A549 (cell line): ENCODE measurements around the gene MMP19. TPM values are rescaled to one million over a fixed set of nuclear protein-coding genes. Genes with fewer than 3 reads are reported as not detected.

Experiments
- ATAC-seq, 2 experiments: fragments of 200-7000 bp in 1 of 2; fragments of >200 bp in 1 of 2; cut with Nextera tagmentation in 1 of 2; cut with Tn5 transposase in 1 of 2; 3 replicates each; pipeline versions ENCODE4 v1.8.0 to v1.9.1; 2018 to 2020; ENCODE audit warnings: mild to moderate bottlenecking in 1 of 2, moderate library complexity in 1 of 2
- CTCF ChIA-PET: fragments of 300-600 bp; sonication (Branson Sonifier 250); formaldehyde crosslinking; extraction: SDS; loops from one replicate; lab custom pipeline; 2021; ENCODE audit warnings: antibody characterized with exemption, inconsistent platforms; lab: Yijun Ruan, JAX
- POLR2A ChIA-PET: fragments of 350-600 bp; formaldehyde crosslinking; extraction: SDS; loops from one replicate; lab custom pipeline; 2021; ENCODE audit warnings: antibody characterized with exemption, inconsistent platforms; lab: Yijun Ruan, JAX
- DNase-seq, 2 experiments: peaks; one replicate each; pipeline versions ENCODE4 v3.0.0 to v3.0.0-alpha.2; 2011 to 2016; ENCODE audit warnings: low read depth in 1 of 2, low spot score in 1 of 2
- FAIRE-seq: peaks from 2 replicates; lab custom pipeline; 2011; peaks lifted over from hg19 to GRCh38; lab: Jason Lieb, UNC
- H3K27ac ChIP-seq, 2 experiments: fragments of >200 bp; sonication (Bioruptor Twin); formaldehyde crosslinking; 3 replicates each; pipeline ENCODE4 v1.5.1; 2016 to 2017
- H3K4me1 ChIP-seq: fragments of >200 bp; sonication (Bioruptor Twin); formaldehyde crosslinking; 3 replicates; pipeline ENCODE4 v1.6.1; 2016
- H3K4me2 ChIP-seq: fragments of >200 bp; sonication (Bioruptor Twin); formaldehyde crosslinking; 3 replicates; pipeline ENCODE4 v1.6.1; 2016
- H3K4me3 ChIP-seq: fragments of >200 bp; sonication (Bioruptor Twin); formaldehyde crosslinking; 3 replicates; pipeline ENCODE4 v1.5.1; 2016
- H3K9me3 ChIP-seq: fragments of >200 bp; sonication (Bioruptor Twin); formaldehyde crosslinking; 3 replicates; pipeline ENCODE4 v1.6.1; 2016
- ATOH8 ChIP-seq: fragments of 250-450 bp; sonication (Bioruptor Pico); IDR thresholded peaks from 2 replicates; pipeline ENCODE4 v1.5.0; 2020; ENCODE audit warnings: low read depth, mild to moderate bottlenecking, moderate library complexity
- BHLHE40 ChIP-seq: IDR thresholded peaks from 2 replicates; pipeline ENCODE4 v1.6.1; 2012; ENCODE audit warnings: low read depth, low read length, inconsistent platforms
- CBX8 ChIP-seq: fragments of 200-600 bp; sonication (generic); IDR thresholded peaks from 2 replicates; pipeline ENCODE4 v1.6.1; 2016
- CEBPB ChIP-seq, 2 experiments: fragments of >200 bp in 1 of 2; sonication (Bioruptor Twin) in 1 of 2; formaldehyde crosslinking in 1 of 2; IDR thresholded peaks; 2 replicates each; pipeline ENCODE4 v1.6.1; 2012 to 2016
- CTCF ChIP-seq: fragments of >200 bp; sonication (Bioruptor Twin); formaldehyde crosslinking; IDR thresholded peaks from 3 replicates; pipeline ENCODE4 v1.5.1; 2016
- EP300 ChIP-seq, 2 experiments: fragments of >200 bp; sonication (Bioruptor Twin); formaldehyde crosslinking; IDR thresholded peaks; 2 replicates in 1 of 2; 3 replicates in 1 of 2; pipeline ENCODE4 v1.6.1; 2016 to 2017
- FOSL2 ChIP-seq, 2 experiments: fragments of 450-650 bp in 1 of 2; fragments of >200 bp in 1 of 2; sonication (Bioruptor Twin) in 1 of 2; formaldehyde crosslinking; IDR thresholded peaks; 2 replicates each; pipeline versions ENCODE4 v1.5.0 to v1.6.1; 2016 to 2020; ENCODE audit warnings: mild to moderate bottlenecking in 1 of 2, moderate library complexity in 1 of 2
- FOXS1 ChIP-seq: fragments of 250-450 bp; sonication (Bioruptor Pico); IDR thresholded peaks from 2 replicates; pipeline ENCODE4 v1.5.0; 2020; ENCODE audit warnings: mild to moderate bottlenecking, moderate library complexity
- GATA3 ChIP-seq: IDR thresholded peaks from 2 replicates; pipeline ENCODE4 v1.6.1; 2012; ENCODE audit warnings: borderline replicate concordance
- HOXA7 ChIP-seq: fragments of 250-450 bp; sonication (Bioruptor Pico); IDR thresholded peaks from 2 replicates; pipeline ENCODE4 v1.5.0; 2020; ENCODE audit warnings: mild to moderate bottlenecking, moderate library complexity
- HOXB13 ChIP-seq: fragments of 250-450 bp; sonication (Bioruptor Pico); IDR thresholded peaks from 2 replicates; pipeline ENCODE4 v1.5.0; 2020; ENCODE audit warnings: low read depth, mild to moderate bottlenecking, moderate library complexity
- HOXB5 ChIP-seq: fragments of 250-450 bp; sonication (Bioruptor Pico); IDR thresholded peaks from 2 replicates; pipeline ENCODE4 v1.5.0; 2020; ENCODE audit warnings: mild to moderate bottlenecking, moderate library complexity
- JUNB ChIP-seq: fragments of >200 bp; sonication (Bioruptor Twin); formaldehyde crosslinking; IDR thresholded peaks from 2 replicates; pipeline ENCODE4 v1.6.1; 2016
- KDM5A ChIP-seq: fragments of 200-600 bp; sonication (generic); IDR thresholded peaks from 2 replicates; pipeline ENCODE4 v1.6.1; 2016; ENCODE audit warnings: antibody characterized with exemption, mild to moderate bottlenecking
- MAFK ChIP-seq: fragments of 450-650 bp; IDR thresholded peaks from 2 replicates; pipeline ENCODE4 v1.6.1; 2014; ENCODE audit not compliant: partially characterized antibody
- MAZ ChIP-seq: fragments of 150-350 bp; IDR thresholded peaks from 2 replicates; pipeline ENCODE4 v1.6.1; 2014; ENCODE audit warnings: antibody characterized with exemption, low read depth, low read length, borderline replicate concordance
- NPAS2 ChIP-seq: fragments of 250-450 bp; sonication (Bioruptor Pico); IDR thresholded peaks from 2 replicates; pipeline ENCODE4 v1.8.0; 2022; ENCODE audit warnings: mild to moderate bottlenecking, moderate library complexity, borderline replicate concordance
- NR3C1 ChIP-seq: fragments of >200 bp; sonication (Bioruptor Twin); formaldehyde crosslinking; IDR thresholded peaks from 3 replicates; pipeline ENCODE4 v1.6.1; 2017
- PHF8 ChIP-seq: fragments of 200-600 bp; sonication (generic); IDR thresholded peaks from 2 replicates; pipeline ENCODE4 v1.6.1; 2016; ENCODE audit warnings: low read depth, mild to moderate bottlenecking, antibody characterized with exemption, moderate library complexity, borderline replicate concordance
- POLR2A ChIP-seq: IDR thresholded peaks from 2 replicates; pipeline ENCODE4 v1.6.1; 2012; ENCODE audit warnings: mild to moderate bottlenecking, low read length
- REST ChIP-seq: fragments of 200-600 bp; sonication (generic); IDR thresholded peaks from 2 replicates; pipeline ENCODE4 v1.6.1; 2016; ENCODE audit warnings: antibody characterized with exemption, mild to moderate bottlenecking, moderate library complexity
- RFX5 ChIP-seq: fragments of 450-650 bp; IDR thresholded peaks from 2 replicates; pipeline ENCODE4 v1.7.1; 2014; ENCODE audit warnings: antibody characterized with exemption, mild to moderate bottlenecking, moderate library complexity
- SMC3 ChIP-seq: fragments of >200 bp; sonication (Bioruptor Twin); formaldehyde crosslinking; IDR thresholded peaks from 3 replicates; pipeline ENCODE4 v1.6.1; 2018; ENCODE audit warnings: inconsistent platforms
- TP53 ChIP-seq: fragments of 250-450 bp; sonication (Bioruptor Pico); IDR thresholded peaks from 2 replicates; pipeline ENCODE4 v1.5.0; 2021; ENCODE audit warnings: mild to moderate bottlenecking, moderate library complexity
- ZFP36 ChIP-seq: fragments of 450-650 bp; IDR thresholded peaks from 2 replicates; pipeline ENCODE4 v1.6.1; 2014; ENCODE audit warnings: borderline replicate concordance; ENCODE audit not compliant: partially characterized antibody
- ZNF302 ChIP-seq: fragments of 250-450 bp; sonication (Bioruptor Pico); IDR thresholded peaks from 2 replicates; pipeline ENCODE4 v1.9.0; 2021; ENCODE audit warnings: inconsistent platforms, mild to moderate bottlenecking, moderate library complexity
- WGBS: methylation state at CpG from one replicate; pipeline ENCODE4 v1.1.6; 2017; ENCODE audit errors: missing lambda C conversion rate; 5-methylcytosine and 5-hydroxymethylcytosine counted together
- polyA plus RNA-seq, 4 experiments: library from polyadenylated mRNA; depleted of rRNA in 3 of 4; stranded (reverse); fragments of >200 nt; fragmentation: RNase III in 1 of 4; extraction: RNeasy Plus Mini Kit Qiagen cat#74134 plus additional on column Dnase treatment in 1 of 4; gene quantifications; 2 replicates in 3 of 4; 3 replicates in 1 of 4; pipeline ENCODE4 v1.2.3, GENCODE V29; 2011 to 2017
- TF ChIP-seq, protein P1 (sequence below): IDR thresholded peaks from 2 replicates; pipeline ENCODE4 v1.6.1; 2012
- TF ChIP-seq, protein P2 (sequence below): IDR thresholded peaks from 2 replicates; pipeline ENCODE4 v1.6.1; 2012
- TF ChIP-seq, protein P3 (sequence below): fragments of 450-650 bp; IDR thresholded peaks from 2 replicates; pipeline ENCODE4 v1.6.1; 2014; ENCODE audit warnings: antibody characterized with exemption
- TF ChIP-seq, protein P4 (sequence below): fragments of >200 bp; sonication (Bioruptor Twin); formaldehyde crosslinking; IDR thresholded peaks from 3 replicates; pipeline ENCODE4 v1.6.1; 2016

The MMP19 gene
- polyA plus RNA-seq, 2 of the 4 experiments (the other 2 are of a cell fraction), result 0.06 to 0.09 TPM

DNA sequence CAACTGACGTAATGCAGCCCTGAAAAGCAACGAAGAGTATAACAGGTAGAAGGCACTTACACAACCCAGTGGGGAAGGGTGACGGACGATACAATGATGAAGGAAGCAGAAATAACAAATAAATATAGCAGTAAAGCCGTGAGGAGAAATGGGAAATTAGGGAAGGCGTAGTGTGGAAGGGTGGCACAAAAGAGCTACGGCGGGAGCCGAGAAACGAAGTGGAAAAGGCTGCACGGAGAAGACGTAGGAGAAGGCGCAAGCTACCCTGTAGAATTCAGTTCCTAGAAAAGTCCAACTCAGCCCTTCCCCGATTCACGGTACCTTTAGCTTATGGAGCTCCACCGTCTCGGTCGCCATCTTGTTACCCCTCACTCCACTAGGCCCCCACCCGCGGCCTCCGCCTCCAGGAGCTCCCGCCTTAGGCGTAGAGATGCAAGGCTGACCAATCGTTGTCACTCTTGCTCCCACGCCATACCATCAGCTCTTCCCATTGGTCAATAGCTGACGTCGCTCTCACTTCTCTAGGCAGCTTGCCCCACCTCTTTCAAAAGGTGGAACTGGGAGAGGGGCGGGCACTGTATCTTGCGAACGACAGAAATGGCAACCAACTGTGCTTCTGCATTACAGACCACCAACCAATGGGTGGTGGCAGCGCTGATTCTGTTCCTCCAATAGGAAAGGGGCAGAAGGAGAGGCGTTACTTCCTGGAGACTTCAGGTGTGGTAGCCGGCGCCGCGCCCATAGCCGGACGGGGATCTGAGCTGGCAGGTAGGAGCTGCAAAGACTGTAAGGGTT, 25.2 kb downstream of the MMP19 start, which contains the start of the genes ORMDL2 and SARNP:
TSS of gene ORMDL2 (plus strand) at position 697 of the 795 bp plus-strand sequence. CDS start 959 bp downstream, outside the sequence.
TSS of gene SARNP (minus strand) at position 380 of the 795 bp plus-strand sequence. CDS start at position 357, 23 bp downstream.
- H3K4me1 ChIP-seq, result peaks cover 26% of the 10 kb centered on the region
- H3K4me3 ChIP-seq, result peak within 1 kb of the TSS; percentile 90
- POLR2A ChIA-PET, result interaction anchor here (0.6 to 3.7 kb wide), 20 partner anchors 8 to 287 kb away, joined by 3 to 84 read pairs (median 4); partner anchors contain the start of genes BLOC1S1, CD63, DGKA and DNAJC14
- peak; percentile 99 to 100 for DNase-seq
- WGBS, result under 1% methylated on average over 38 of the region's 38 CpGs
- CTCF ChIA-PET, result interaction anchor here (0.6 to 3.0 kb wide), 11 partner anchors 9 to 372 kb away, joined by 3 to 21 read pairs (median 4); partner anchors contain the start of gene SMARCC2
- H3K27ac ChIP-seq, result peak within 1 kb of the TSS; percentile 95 to 96
- peak; percentile 98 for FAIRE-seq
- H3K4me2 ChIP-seq, result peak within 1 kb of the TSS; percentile 82
- peak; percentile 97 for ATAC-seq
- H3K9me3 ChIP-seq, result no peaks in the 10 kb centered on the region
- TF ChIP-seq EP300 (IDR thresholded peaks at IDR 0.05) (no peak), PHF8 (peak; percentile 83; the same call in 1 of the 2 replicates), JUNB (no peak), BHLHE40 (no peak), NPAS2 (CRISPR knock-in tag) (no peak), HOXA7 (CRISPR knock-in tag) (no peak), KDM5A (peak; percentile 73; the same call in 1 of the 2 replicates), GATA3 (no peak), ATOH8 (CRISPR knock-in tag) (0 out of 2 replicates have a peak, but pooled peaks have one; percentile 9), MAFK (no peak), FOXS1 (CRISPR knock-in tag) (no peak), ZFP36 (no peak), FOSL2 (IDR thresholded peaks at IDR 0.05) (no peak), FOSL2 (CRISPR knock-in tag; IDR thresholded peaks at IDR 0.05) (no peak), CBX8 (no peak), REST (no peak; the same call in 1 of the 2 replicates), TP53 (CRISPR knock-in tag) (no peak), NR3C1 (no peak), POLR2A (peak; percentile 83), CEBPB (IDR thresholded peaks at IDR 0.05) (peak in 1 of 2 experiments; percentile 34; a peak in 1 of 4 replicates), RFX5 (no peak; the same call in none of the 2 replicates), CTCF (no peak), HOXB13 (CRISPR knock-in tag) (no peak), ZNF302 (CRISPR knock-in tag) (no peak), HOXB5 (CRISPR knock-in tag) (no peak), SMC3 (no peak), MAZ (peak; percentile 98)
- TF ChIP-seq, protein P1, sequence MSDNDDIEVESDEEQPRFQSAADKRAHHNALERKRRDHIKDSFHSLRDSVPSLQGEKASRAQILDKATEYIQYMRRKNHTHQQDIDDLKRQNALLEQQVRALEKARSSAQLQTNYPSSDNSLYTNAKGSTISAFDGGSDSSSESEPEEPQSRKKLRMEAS, result peak; percentile 58; the same call in 1 of the 2 replicates
- TF ChIP-seq, protein P2, sequence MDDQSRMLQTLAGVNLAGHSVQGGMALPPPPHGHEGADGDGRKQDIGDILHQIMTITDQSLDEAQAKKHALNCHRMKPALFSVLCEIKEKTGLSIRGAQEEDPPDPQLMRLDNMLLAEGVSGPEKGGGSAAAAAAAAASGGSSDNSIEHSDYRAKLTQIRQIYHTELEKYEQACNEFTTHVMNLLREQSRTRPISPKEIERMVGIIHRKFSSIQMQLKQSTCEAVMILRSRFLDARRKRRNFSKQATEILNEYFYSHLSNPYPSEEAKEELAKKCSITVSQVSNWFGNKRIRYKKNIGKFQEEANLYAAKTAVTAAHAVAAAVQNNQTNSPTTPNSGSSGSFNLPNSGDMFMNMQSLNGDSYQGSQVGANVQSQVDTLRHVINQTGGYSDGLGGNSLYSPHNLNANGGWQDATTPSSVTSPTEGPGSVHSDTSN, result peak; percentile 92
- TF ChIP-seq, protein P3, sequence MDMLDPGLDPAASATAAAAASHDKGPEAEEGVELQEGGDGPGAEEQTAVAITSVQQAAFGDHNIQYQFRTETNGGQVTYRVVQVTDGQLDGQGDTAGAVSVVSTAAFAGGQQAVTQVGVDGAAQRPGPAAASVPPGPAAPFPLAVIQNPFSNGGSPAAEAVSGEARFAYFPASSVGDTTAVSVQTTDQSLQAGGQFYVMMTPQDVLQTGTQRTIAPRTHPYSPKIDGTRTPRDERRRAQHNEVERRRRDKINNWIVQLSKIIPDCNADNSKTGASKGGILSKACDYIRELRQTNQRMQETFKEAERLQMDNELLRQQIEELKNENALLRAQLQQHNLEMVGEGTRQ, result no peak
- TF ChIP-seq, protein P4, sequence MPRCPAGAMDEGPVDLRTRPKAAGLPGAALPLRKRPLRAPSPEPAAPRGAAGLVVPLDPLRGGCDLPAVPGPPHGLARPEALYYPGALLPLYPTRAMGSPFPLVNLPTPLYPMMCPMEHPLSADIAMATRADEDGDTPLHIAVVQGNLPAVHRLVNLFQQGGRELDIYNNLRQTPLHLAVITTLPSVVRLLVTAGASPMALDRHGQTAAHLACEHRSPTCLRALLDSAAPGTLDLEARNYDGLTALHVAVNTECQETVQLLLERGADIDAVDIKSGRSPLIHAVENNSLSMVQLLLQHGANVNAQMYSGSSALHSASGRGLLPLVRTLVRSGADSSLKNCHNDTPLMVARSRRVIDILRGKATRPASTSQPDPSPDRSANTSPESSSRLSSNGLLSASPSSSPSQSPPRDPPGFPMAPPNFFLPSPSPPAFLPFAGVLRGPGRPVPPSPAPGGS, result peak; percentile 27; the same call in 1 of the 3 replicates
